ENCODE measurements around the gene PGPEP1. TPM values are rescaled to one million over a fixed set of nuclear protein-coding genes. Genes with fewer than 3 reads are reported as not detected.

Gene PGPEP1
- total and polyA plus RNA-seq, 10 of the 15 experiments (the other 5 are each of a cell fraction or from before 2014, with no cell fraction given), result 13.8 to 39.4 (median 17.0) TPM

GRCh38 chr19:18397242-18398202 lies 57.1 kb downstream of the PGPEP1 start, which contains the start of gene LRRC25 (continued):
- TF ChIP-seq HSF1 (IDR thresholded peaks at IDR 0.05; ENCODE audit: low read depth, low read length) (no peak), RCOR1 (conservative IDR thresholded peaks at IDR 0.05; ENCODE audit: low read depth, low read length) (no peak), IRF3 (IDR thresholded peaks at IDR 0.05) (no peak), IRF5 (IDR thresholded peaks at IDR 0.05; ENCODE audit: borderline replicate concordance) (no peak), LARP7 (IDR thresholded peaks at IDR 0.05) (no peak), EGR1 (IDR thresholded peaks at IDR 0.05; ENCODE audit: borderline replicate concordance in 1 of 2, low read depth in 2 of 2, low read length in 2 of 2) (peak in 1 of 2 experiments; percentile 42; a peak in 1 of 3 replicates), ATF7 (IDR thresholded peaks at IDR 0.05; ENCODE audit: low read depth) (peak; percentile 48; the same call in 1 of the 2 replicates), ZNF274 (IDR thresholded peaks at IDR 0.05; ENCODE audit: insufficient read depth, insufficient read length) (no peak), EED (IDR thresholded peaks at IDR 0.05; ENCODE audit: low read depth) (peak; percentile 39; the same call in 1 of the 2 replicates), DPF2 (IDR thresholded peaks at IDR 0.05) (0 out of 2 replicates have a peak, but pooled peaks have one; percentile 47), CHD2 (IDR thresholded peaks at IDR 0.05; ENCODE audit: borderline replicate concordance, low read depth, low read length) (no peak), TCF7 (IDR thresholded peaks at IDR 0.05; ENCODE audit: borderline replicate concordance) (no peak), IRF4 (IDR thresholded peaks at IDR 0.05; ENCODE audit: low read depth, low read length) (no peak), JUNB (IDR thresholded peaks at IDR 0.05) (no peak), SPI1 (IDR thresholded peaks at IDR 0.05; ENCODE audit: borderline replicate concordance, insufficient read depth, low read depth, low read length) (peak; percentile 76), ELK1 (IDR thresholded peaks at IDR 0.05; ENCODE audit: low read depth, low read length) (no peak), WRNIP1 (IDR thresholded peaks at IDR 0.05; ENCODE audit: borderline replicate concordance, low read depth, low read length) (no peak), E2F8 (IDR thresholded peaks at IDR 0.05; ENCODE audit: low read depth, partially characterized antibody) (peak; percentile 39), NFIC (IDR thresholded peaks at IDR 0.05; ENCODE audit: low read depth, low read length) (no peak), MEF2B (IDR thresholded peaks at IDR 0.05; ENCODE audit: partially characterized antibody, poor library complexity, severe bottlenecking) (no peak), HCFC1 (IDR thresholded peaks at IDR 0.05; ENCODE audit: low read length) (no peak)
